SK-N-SH treated with all-trans-retinoic acid at 6 μM for 48 hours (cell line): ENCODE measurements around the gene ARTN.
A peak's percentile ranks its signal among the peaks of the same experiment; 100 is the strongest.

Experiments used
- ATAC-seq: fragments of 200-7000 bp; cut with Tn5 transposase; 3 replicates; pipeline ENCODE4 v1.9.1; 2020; ENCODE audit warnings: mild to moderate bottlenecking, moderate library complexity
- ARNTL ChIP-seq: fragments of 450-650 bp; formaldehyde crosslinking; IDR thresholded peaks from 2 replicates; pipeline ENCODE4 v1.5.0; 2020; ENCODE audit warnings: low read depth, mild to moderate bottlenecking, moderate library complexity, borderline replicate concordance
- BACH2 ChIP-seq: fragments of 250-450 bp; sonication (Bioruptor Pico); IDR thresholded peaks from 2 replicates; pipeline ENCODE4 v1.9.0; 2021; ENCODE audit warnings: mild to moderate bottlenecking, borderline replicate concordance
- CREB5 ChIP-seq: fragments of 250-450 bp; sonication (Bioruptor Pico); IDR thresholded peaks from 2 replicates; pipeline ENCODE4 v1.5.1; 2020; ENCODE audit warnings: low read depth, mild to moderate bottlenecking, moderate library complexity
- CSDC2 ChIP-seq: fragments of 250-450 bp; sonication (Bioruptor Pico); IDR thresholded peaks from 2 replicates; pipeline ENCODE4 v1.5.0; 2020; ENCODE audit warnings: mild to moderate bottlenecking, moderate library complexity
- ESRRG ChIP-seq: fragments of 250-450 bp; sonication (Bioruptor Pico); IDR thresholded peaks from 2 replicates; pipeline ENCODE4 v1.6.1; 2021; ENCODE audit warnings: mild to moderate bottlenecking
- GLIS3 ChIP-seq: fragments of 250-450 bp; sonication (Bioruptor Pico); IDR thresholded peaks from 2 replicates; pipeline ENCODE4 v1.5.0; 2020; ENCODE audit warnings: mild to moderate bottlenecking, moderate library complexity
- ISL1 ChIP-seq: fragments of 250-450 bp; sonication (Bioruptor Pico); IDR thresholded peaks from 2 replicates; pipeline ENCODE4 v2.1.2; 2022; ENCODE audit warnings: mild to moderate bottlenecking, moderate library complexity
- OSR1 ChIP-seq: fragments of 250-450 bp; sonication (Bioruptor Pico); IDR thresholded peaks from 2 replicates; pipeline ENCODE4 v1.8.0; 2022; ENCODE audit warnings: moderate library complexity, mild to moderate bottlenecking, inconsistent platforms
- PATZ1 ChIP-seq: fragments of 250-450 bp; sonication (Bioruptor Pico); IDR thresholded peaks from 2 replicates; pipeline ENCODE4 v1.8.0; 2020; ENCODE audit warnings: mild to moderate bottlenecking, moderate library complexity, borderline replicate concordance
- POU6F1 ChIP-seq: fragments of 250-450 bp; sonication (Bioruptor Pico); IDR thresholded peaks from 2 replicates; pipeline ENCODE4 v1.8.0; 2021; ENCODE audit warnings: low read depth, mild to moderate bottlenecking, moderate library complexity, borderline replicate concordance
- PPARA ChIP-seq: fragments of 250-450 bp; sonication (Bioruptor Pico); IDR thresholded peaks from 2 replicates; pipeline ENCODE4 v1.5.0; 2020; ENCODE audit warnings: mild to moderate bottlenecking, borderline replicate concordance
- RARB ChIP-seq: fragments of 250-450 bp; sonication (Bioruptor Pico); IDR thresholded peaks from 2 replicates; pipeline ENCODE4 v1.8.0; 2021; ENCODE audit warnings: mild to moderate bottlenecking, moderate library complexity
- SNAI2 ChIP-seq: fragments of 250-450 bp; sonication (Bioruptor Pico); IDR thresholded peaks from 2 replicates; pipeline ENCODE4 v1.5.0; 2020; ENCODE audit warnings: mild to moderate bottlenecking, moderate library complexity
- TCF4 ChIP-seq: fragments of 250-450 bp; sonication (Bioruptor Pico); IDR thresholded peaks from 2 replicates; pipeline ENCODE4 v1.8.0; 2021; ENCODE audit warnings: mild to moderate bottlenecking, moderate library complexity, borderline replicate concordance
- TOX ChIP-seq: fragments of 250-450 bp; sonication (Bioruptor Pico); IDR thresholded peaks from 2 replicates; pipeline ENCODE4 v1.8.0; 2021; ENCODE audit warnings: mild to moderate bottlenecking, moderate library complexity, borderline replicate concordance
- TSHZ2 ChIP-seq: fragments of 250-450 bp; sonication (Bioruptor Pico); IDR thresholded peaks from 2 replicates; pipeline ENCODE4 v1.5.0; 2020; ENCODE audit warnings: mild to moderate bottlenecking, moderate library complexity
- ZC3H10 ChIP-seq: fragments of 250-450 bp; sonication (Bioruptor Pico); IDR thresholded peaks from 2 replicates; pipeline ENCODE4 v1.5.1; 2021; ENCODE audit warnings: mild to moderate bottlenecking, moderate library complexity
- ZFP3 ChIP-seq: fragments of 250-450 bp; sonication (Bioruptor Pico); IDR thresholded peaks from 2 replicates; pipeline ENCODE4 v1.5.0; 2020; ENCODE audit warnings: mild to moderate bottlenecking, moderate library complexity
- ZFP30 ChIP-seq: fragments of 450-650 bp; formaldehyde crosslinking; IDR thresholded peaks from 2 replicates; pipeline ENCODE4 v1.5.0; 2022; ENCODE audit warnings: mild to moderate bottlenecking, moderate library complexity
- ZNF565 ChIP-seq: fragments of 450-650 bp; formaldehyde crosslinking; conservative IDR thresholded peaks from 2 replicates; pipeline ENCODE4 v1.5.0; 2020; ENCODE audit warnings: low read depth, mild to moderate bottlenecking, moderate library complexity
- ZNF70 ChIP-seq: fragments of 450-650 bp; formaldehyde crosslinking; IDR thresholded peaks from 2 replicates; pipeline ENCODE4 v1.5.0; 2020; ENCODE audit warnings: mild to moderate bottlenecking, moderate library complexity
- ZNF8 ChIP-seq: fragments of 450-650 bp; formaldehyde crosslinking; IDR thresholded peaks from 2 replicates; pipeline ENCODE4 v1.5.0; 2020; ENCODE audit warnings: mild to moderate bottlenecking, moderate library complexity

ARTN gene

GRCh38 chr1:43974443-43975248, 41.0 kb downstream of the ARTN start, which contains the start of gene ATP6V0B:
ATP6V0B (plus strand) TSS chr1:43974960; CDS start chr1:43975041, 81 bp downstream.
- ATAC-seq, result peak; percentile 84
- TF ChIP-seq TOX (CRISPR knock-in tag) (no peak), ARNTL (CRISPR knock-in tag) (no peak), TSHZ2 (CRISPR knock-in tag) (no peak), CREB5 (CRISPR knock-in tag) (no peak), ISL1 (CRISPR knock-in tag) (no peak), ZC3H10 (no peak), CSDC2 (no peak), OSR1 (no peak), PPARA (CRISPR knock-in tag) (no peak), ZFP3 (no peak), GLIS3 (CRISPR knock-in tag) (no peak; the same call in 1 of the 2 replicates), TCF4 (CRISPR knock-in tag) (no peak), ESRRG (CRISPR knock-in tag) (no peak), PATZ1 (CRISPR knock-in tag) (no peak), SNAI2 (CRISPR knock-in tag) (no peak), ZFP30 (CRISPR knock-in tag) (no peak), BACH2 (CRISPR knock-in tag) (no peak), ZNF70 (no peak)
- TF ChIP-seq, all 23 proteins: peak for 0

- no peak for TF ChIP-seq BACH2 (CRISPR knock-in tag)
- no peak for TF ChIP-seq ZNF8 (CRISPR knock-in tag)
- TF ChIP-seq POU6F1 (CRISPR knock-in tag), result no peak
- TF ChIP-seq ZC3H10, result no peak
- TF ChIP-seq ESRRG (CRISPR knock-in tag), result no peak
- TF ChIP-seq ZNF565 (CRISPR knock-in tag), result no peak
- TF ChIP-seq, all 23 proteins: peak for 0
- peak; percentile 15 for ATAC-seq
Measured at GRCh38 chr1:43975249-43975961, 41.8 kb downstream of the ARTN start.

GRCh38 chr1:43976045-43976444, 42.4 kb downstream of the ARTN start:
- ATAC-seq, result no peak
- TF ChIP-seq CSDC2 (no peak), ZFP3 (no peak), TOX (CRISPR knock-in tag) (no peak), ZNF8 (CRISPR knock-in tag) (no peak), RARB (no peak), ZNF565 (CRISPR knock-in tag) (no peak), ESRRG (CRISPR knock-in tag) (no peak), ARNTL (CRISPR knock-in tag) (no peak)
